ENCODE data around the gene ISLR2. TPM values are rescaled to one million over a fixed set of nuclear protein-coding genes. Genes with fewer than 3 reads are reported as not detected.

Gene ISLR2
- total RNA-seq, 5 donors from 2014 or later (not counting 1 experiment from before 2014, with no cell fraction given): 0.06 TPM; not detected in 4

- peaks cover 8 to 30% of the 10 kb centered on the region in 2 experiments for H3K4me1 ChIP-seq (ENCODE audit: control insufficient read depth in 1 of 2, extremely low read depth in 1 of 2, insufficient read depth in 2 of 2, low read length in 2 of 2)
- H3K9me3 ChIP-seq: no peaks in the 10 kb centered on the region
- ChIA-PET POLR2A (no interaction called here), CTCF (no interaction called here)
- Mint-ChIP-seq H3K4me3 (peak overlapping the region; percentile 62 to 79 (median 69)), H3K27ac (no peak overlapping the region), H3K4me1 (peaks cover 22 to 30% (median 26%) of the 10 kb centered on the region in 3 donors), H3K27me3 (peaks cover 52 to 78% of the 10 kb centered on the region in 2 donors), H3K36me3 (no peaks in the 10 kb centered on the region), H3K9me3 (no peaks in the 10 kb centered on the region)
- no peaks in the 10 kb centered on the region for H3K36me3 ChIP-seq (ENCODE audit: control insufficient read depth in 2 of 2, extremely low read depth in 1 of 2, insufficient read depth in 1 of 2, low read length in 1 of 2)
- WGBS (ENCODE audit: insufficient coverage): 15% methylated on average over 15 of the region's 18 CpGs
- DNase-seq: no peak
- ATAC-seq (replicated peaks in 1 of 4): no peak
- no peak overlapping the region for H3K27ac ChIP-seq (ENCODE audit: low read length)
- H3K27me3 ChIP-seq (replicated peaks in 1 of 2; ENCODE audit: control insufficient read depth in 2 of 2, extremely low read depth in 1 of 2, insufficient read depth in 2 of 2, low read length in 1 of 2): peaks cover 15 to 66% of the 10 kb centered on the region in 2 experiments
- peak overlapping the region; percentile 15 to 67 for H3K4me3 ChIP-seq (ENCODE audit: control insufficient read depth in 1 of 2, extremely low read depth in 1 of 2, low read length in 1 of 2)
Observed at GRCh38 chr15:74136814-74137536, 6.6 kb downstream of the ISLR2 start.

GRCh38 chr15:74137537-74137894, 7.1 kb downstream of the ISLR2 start:
- POLR2A ChIA-PET: interaction anchor here in 1 of 2 donors (0.6 kb wide), 1 partner anchor 174 kb away, joined by 5 read pairs; no protein-coding TSS in a partner anchor

GRCh38 chr15:74138642-74139041, 8.3 kb downstream of the ISLR2 start:
- Mint-ChIP-seq H3K4me1 (peaks cover 17 to 27% (median 18%) of the 10 kb centered on the region in 3 donors), H3K9me3 (no peaks in the 10 kb centered on the region), H3K36me3 (no peaks in the 10 kb centered on the region), H3K27ac (no peak overlapping the region), H3K4me3 (no peak overlapping the region), H3K27me3 (peaks cover 49 to 68% of the 10 kb centered on the region in 2 donors)
- CTCF ChIA-PET: no interaction called here
- ATAC-seq (replicated peaks in 1 of 4) (no peak), DNase-seq (no peak)
- H3K27me3 ChIP-seq (replicated peaks in 1 of 2; ENCODE audit: control insufficient read depth in 2 of 2, extremely low read depth in 1 of 2, insufficient read depth in 2 of 2, low read length in 1 of 2): peaks cover 12 to 49% of the 10 kb centered on the region in 2 experiments
- no peak overlapping the region for H3K4me3 ChIP-seq (ENCODE audit: control insufficient read depth in 1 of 2, extremely low read depth in 1 of 2, low read length in 1 of 2)
- no peaks in the 10 kb centered on the region for H3K9me3 ChIP-seq
- POLR2A ChIA-PET: no interaction called here
- H3K36me3 ChIP-seq (ENCODE audit: control insufficient read depth in 2 of 2, extremely low read depth in 1 of 2, insufficient read depth in 1 of 2, low read length in 1 of 2): no peaks in the 10 kb centered on the region
- H3K4me1 ChIP-seq (ENCODE audit: control insufficient read depth in 1 of 2, extremely low read depth in 1 of 2, insufficient read depth in 2 of 2, low read length in 2 of 2): peaks cover 8 to 27% of the 10 kb centered on the region in 2 experiments
- no peak overlapping the region for H3K27ac ChIP-seq (ENCODE audit: low read length)
- WGBS (ENCODE audit: insufficient coverage): 100% methylated on average over 1 of the region's 4 CpGs

More at GRCh38 chr15:74137537-74137894, 7.1 kb downstream of the ISLR2 start:
- Mint-ChIP-seq H3K4me1 (peaks cover 17 to 27% (median 23%) of the 10 kb centered on the region in 3 donors), H3K36me3 (no peaks in the 10 kb centered on the region), H3K27me3 (peaks cover 50 to 76% of the 10 kb centered on the region in 2 donors), H3K9me3 (no peaks in the 10 kb centered on the region), H3K27ac (no peak overlapping the region), H3K4me3 (peak overlapping the region in 2 of 3 donors; percentile 7 to 79)
- Histone ChIP-seq H3K9me3 (no peaks in the 10 kb centered on the region), H3K27ac (ENCODE audit: low read length) (no peak overlapping the region), H3K4me3 (ENCODE audit: control insufficient read depth in 1 of 2, extremely low read depth in 1 of 2, low read length in 1 of 2) (no peak overlapping the region), H3K27me3 (replicated peaks in 1 of 2; ENCODE audit: control insufficient read depth in 2 of 2, extremely low read depth in 1 of 2, insufficient read depth in 2 of 2, low read length in 1 of 2) (peaks cover 12 to 61% of the 10 kb centered on the region in 2 experiments), H3K36me3 (ENCODE audit: control insufficient read depth in 2 of 2, extremely low read depth in 1 of 2, insufficient read depth in 1 of 2, low read length in 1 of 2) (no peaks in the 10 kb centered on the region), H3K4me1 (ENCODE audit: control insufficient read depth in 1 of 2, extremely low read depth in 1 of 2, insufficient read depth in 2 of 2, low read length in 2 of 2) (peaks cover 8 to 30% of the 10 kb centered on the region in 2 experiments)
- DNase-seq (no peak), ATAC-seq (replicated peaks in 1 of 4) (no peak)
- no CpG with 5 or more reads among the region's 2 CpGs for WGBS (ENCODE audit: insufficient coverage)
- CTCF ChIA-PET: no interaction called here

GRCh38 chr15:74141591-74141990, 11.2 kb downstream of the ISLR2 start:
- Mint-ChIP-seq H3K4me1 (peaks cover 8 to 10% (median 9%) of the 10 kb centered on the region in 3 donors), H3K4me3 (no peak overlapping the region), H3K27me3 (peaks cover 58 to 59% of the 10 kb centered on the region in 2 donors), H3K9me3 (peaks cover 0 to 4% (median 4%) of the 10 kb centered on the region in 3 donors), H3K36me3 (no peaks in the 10 kb centered on the region), H3K27ac (no peak overlapping the region)
- Histone ChIP-seq H3K36me3 (ENCODE audit: control insufficient read depth in 2 of 2, extremely low read depth in 1 of 2, insufficient read depth in 1 of 2, low read length in 1 of 2) (no peaks in the 10 kb centered on the region), H3K4me1 (ENCODE audit: control insufficient read depth in 1 of 2, extremely low read depth in 1 of 2, insufficient read depth in 2 of 2, low read length in 2 of 2) (peaks cover 6 to 7% of the 10 kb centered on the region in 2 experiments), H3K27me3 (replicated peaks in 1 of 2; ENCODE audit: control insufficient read depth in 2 of 2, extremely low read depth in 1 of 2, insufficient read depth in 2 of 2, low read length in 1 of 2) (peaks cover 10 to 34% of the 10 kb centered on the region in 2 experiments), H3K27ac (ENCODE audit: low read length) (no peak overlapping the region), H3K9me3 (no peaks in the 10 kb centered on the region), H3K4me3 (ENCODE audit: control insufficient read depth in 1 of 2, extremely low read depth in 1 of 2, low read length in 1 of 2) (no peak overlapping the region)
- POLR2A ChIA-PET: no interaction called here
- CTCF ChIA-PET: no interaction called here
- ATAC-seq (replicated peaks in 1 of 4) (no peak), DNase-seq (no peak)
- no CpG with 5 or more reads among the region's 1 CpG for WGBS (ENCODE audit: insufficient coverage)

- H3K27ac ChIP-seq (ENCODE audit: low read length): no peak overlapping the region
- ATAC-seq (replicated peaks in 1 of 4) (no peak), DNase-seq (no peak)
- H3K9me3 ChIP-seq: no peaks in the 10 kb centered on the region
- Mint-ChIP-seq H3K27ac (no peak overlapping the region), H3K9me3 (peaks cover 0 to 8% (median 4%) of the 10 kb centered on the region in 3 donors), H3K4me1 (no peaks in the 10 kb centered on the region), H3K27me3 (peaks cover 34 to 51% of the 10 kb centered on the region in 2 donors), H3K4me3 (no peak overlapping the region), H3K36me3 (no peaks in the 10 kb centered on the region)
- WGBS (ENCODE audit: insufficient coverage): 41% methylated on average over 2 of the region's 6 CpGs
- no peak overlapping the region for H3K4me3 ChIP-seq (ENCODE audit: control insufficient read depth in 1 of 2, extremely low read depth in 1 of 2, low read length in 1 of 2)
- CTCF ChIA-PET: no interaction called here
- POLR2A ChIA-PET: no interaction called here
- H3K4me1 ChIP-seq (ENCODE audit: control insufficient read depth in 1 of 2, extremely low read depth in 1 of 2, insufficient read depth in 2 of 2, low read length in 2 of 2): no peaks in the 10 kb centered on the region
- H3K27me3 ChIP-seq (replicated peaks in 1 of 2; ENCODE audit: control insufficient read depth in 2 of 2, extremely low read depth in 1 of 2, insufficient read depth in 2 of 2, low read length in 1 of 2): peaks cover 2 to 15% of the 10 kb centered on the region in 2 experiments
- H3K36me3 ChIP-seq (ENCODE audit: control insufficient read depth in 2 of 2, extremely low read depth in 1 of 2, insufficient read depth in 1 of 2, low read length in 1 of 2): no peaks in the 10 kb centered on the region
Observed at GRCh38 chr15:74144153-74144775, 13.9 kb downstream of the ISLR2 start.

GRCh38 chr15:74146277-74146800, 16.0 kb downstream of the ISLR2 start:
- no peak overlapping the region for H3K4me3 Mint-ChIP-seq
- no peak for ATAC-seq (replicated peaks in 1 of 4)

More at GRCh38 chr15:74146277-74146800, 16.0 kb downstream of the ISLR2 start:
- Histone ChIP-seq H3K27ac (ENCODE audit: low read length) (no peak overlapping the region), H3K4me1 (ENCODE audit: control insufficient read depth in 1 of 2, extremely low read depth in 1 of 2, insufficient read depth in 2 of 2, low read length in 2 of 2) (no peaks in the 10 kb centered on the region), H3K9me3 (no peaks in the 10 kb centered on the region), H3K4me3 (ENCODE audit: control insufficient read depth in 1 of 2, extremely low read depth in 1 of 2, low read length in 1 of 2) (no peak overlapping the region), H3K36me3 (ENCODE audit: control insufficient read depth in 2 of 2, extremely low read depth in 1 of 2, insufficient read depth in 1 of 2, low read length in 1 of 2) (no peaks in the 10 kb centered on the region), H3K27me3 (replicated peaks in 1 of 2; ENCODE audit: control insufficient read depth in 2 of 2, extremely low read depth in 1 of 2, insufficient read depth in 2 of 2, low read length in 1 of 2) (peaks cover 0 to 18% of the 10 kb centered on the region in 2 experiments)
- Mint-ChIP-seq H3K27me3 (peaks cover 27 to 48% of the 10 kb centered on the region in 2 donors), H3K36me3 (no peaks in the 10 kb centered on the region), H3K27ac (no peak overlapping the region), H3K9me3 (peaks cover 0 to 8% (median 4%) of the 10 kb centered on the region in 3 donors), H3K4me1 (no peaks in the 10 kb centered on the region)
- DNase-seq: no peak
- WGBS (ENCODE audit: insufficient coverage): no CpG with 5 or more reads among the region's 1 CpG
- CTCF ChIA-PET: no interaction called here
- POLR2A ChIA-PET: no interaction called here

Measured in T-cell (primary cell).